Aorta (tissue), 5 donors: ENCODE results near the gene ZCCHC17. TPM values are rescaled to one million over a fixed set of nuclear protein-coding genes. Genes with fewer than 3 reads are reported as not detected.
A peak's percentile ranks its signal among the peaks of the same experiment; 100 is the strongest.
"Not testable (repeated sequence)": the region's sequence is repeated elsewhere in the genome, so short reads cannot be mapped to it uniquely, and the experiment has no call there.

Experiments
- ATAC-seq: fragments of 200-7000 bp; cut with Tn5 transposase; one replicate; pipeline ENCODE4 v1.9.1; 2022; ENCODE audit warnings: moderate library complexity; ENCODE audit not compliant: low FRiP score
- DNase-seq, 2 donors: peaks; one replicate each; pipeline ENCODE4 v3.0.0-alpha.2; 2020
- H3K27ac ChIP-seq, 2 donors: one replicate each; pipeline ENCODE4 v1.5.1; 2013; ENCODE audit warnings: low read length in 2 of 2, mild to moderate bottlenecking in 2 of 2, moderate library complexity in 2 of 2, control low read depth in 1 of 2, inconsistent platforms in 1 of 2, low read depth in 1 of 2
- H3K27me3 ChIP-seq, 2 donors: one replicate each; pipeline ENCODE4 v1.6.1; 2013; ENCODE audit warnings: control low read depth in 1 of 2, low read length in 1 of 2, mild to moderate bottlenecking in 1 of 2, moderate library complexity in 1 of 2; ENCODE audit not compliant: insufficient read depth in 2 of 2, control insufficient read depth in 1 of 2
- H3K36me3 ChIP-seq, 2 donors: one replicate each; pipeline ENCODE4 v1.6.1; 2013; ENCODE audit warnings: control low read depth in 1 of 2, low read length in 1 of 2, mild to moderate bottlenecking in 1 of 2; ENCODE audit not compliant: insufficient read depth in 2 of 2, control insufficient read depth in 1 of 2
- H3K4me1 ChIP-seq, 2 donors: one replicate each; pipeline ENCODE4 v1.6.1; 2013; ENCODE audit warnings: low read length in 2 of 2, control low read depth in 1 of 2, mild to moderate bottlenecking in 1 of 2, moderate library complexity in 1 of 2; ENCODE audit not compliant: insufficient read depth in 2 of 2, control insufficient read depth in 1 of 2
- H3K4me3 ChIP-seq, 2 donors: one replicate each; pipeline ENCODE4 v1.5.1; 2013; ENCODE audit warnings: low read length in 2 of 2, control low read depth in 1 of 2, mild to moderate bottlenecking in 1 of 2
- H3K9me3 ChIP-seq: one replicate; pipeline ENCODE4 v1.6.1; 2013; ENCODE audit warnings: mild to moderate bottlenecking, low read length; ENCODE audit not compliant: control insufficient read depth
- WGBS, 2 donors: extraction: QIAGEN DNeasy Blood & Tissue Kit; methylation state at CpG; one replicate each; pipeline ENCODE4 v1.1.7; 2013; 5-methylcytosine and 5-hydroxymethylcytosine counted together
- intact Hi-C, 2 donors: fragments of 100-400 bp; cut with DNase I; formaldehyde crosslinking; loops; one replicate each; pipeline versions ENCODE4 v1.14.2 to v1.15.0; 2022
- polyA plus RNA-seq, 2 donors: library from polyadenylated mRNA; stranded (reverse); fragments of 200-250 nt; gene quantifications; one replicate each; pipeline ENCODE4 v1.2.3, GENCODE V29; 2013
- total RNA-seq, 2 donors: library from RNA; stranded (reverse); fragmentation: NEBNext Ultra II Directional; extraction: Animal tissue kit (Norgen Biotek cat#: 25700); gene quantifications; one replicate each; pipeline ENCODE4 v1.2.1, GENCODE V29; 2021
- donor health status: healthy with polysubstance abuse.
- donor health status: Bipolar disorder and iron deficiency.
- donor health status: DM: no; HTN: no; CAD: no.
- donor health status: DM: no; HTN: no; CAD: no.
- donor health status: DM: yes; HTN: yes; CAD: no.

ZCCHC17 gene
- total and polyA plus RNA-seq, 4 donors = 17.7 to 31.7 (median 25.5) TPM

- DNase-seq (no peak), ATAC-seq (no peak)
- intact Hi-C loops = no loop called here
- Histone ChIP-seq H3K4me3 (no peak overlapping the region), H3K27ac (no peak overlapping the region), H3K36me3 (peaks cover 3 to 11% of the 10 kb centered on the region in 2 donors), H3K9me3 (no peaks in the 10 kb centered on the region), H3K27me3 (no peaks in the 10 kb centered on the region), H3K4me1 (no peaks in the 10 kb centered on the region)
- 96% methylated on average over 3 of the region's 3 CpGs for WGBS, 2 donors
These were observed 33.4 kb upstream of the ZCCHC17 start for GRCh38 chr1:31263408-31263807.

GRCh38 chr1:31264790-31265386 lies 31.9 kb upstream of the ZCCHC17 start:
- H3K27me3 ChIP-seq = no peaks in the 10 kb centered on the region
- no peak overlapping the region for H3K27ac ChIP-seq
- intact Hi-C loops = no loop called here
- no peaks in the 10 kb centered on the region for H3K4me1 ChIP-seq
- peaks cover 4 to 5% of the 10 kb centered on the region in 2 donors for H3K36me3 ChIP-seq
- H3K9me3 ChIP-seq = no peaks in the 10 kb centered on the region
- no peak for ATAC-seq
- no peak overlapping the region for H3K4me3 ChIP-seq
- WGBS, 2 donors = 36 to 49% methylated on average over 1 of the region's 1 CpG
- no peak for DNase-seq

- peaks cover 7 to 9% of the 10 kb centered on the region in 2 donors for H3K36me3 ChIP-seq
- intact Hi-C loops = no loop called here
- ATAC-seq (no peak), DNase-seq (no peak)
- WGBS, 2 donors = 84 to 88% methylated on average over 2 of the region's 2 CpGs
- H3K27ac ChIP-seq = no peak overlapping the region
- H3K9me3 ChIP-seq = no peaks in the 10 kb centered on the region
- no peaks in the 10 kb centered on the region for H3K4me1 ChIP-seq
- H3K27me3 ChIP-seq = no peaks in the 10 kb centered on the region
- H3K4me3 ChIP-seq = no peak overlapping the region
These were observed 30.3 kb upstream of the ZCCHC17 start for GRCh38 chr1:31266547-31266946.

- DNase-seq = no peak
These were observed 24.5 kb upstream of the ZCCHC17 start for GRCh38 chr1:31272369-31272768.

GRCh38 chr1:31273619-31274018 lies 23.2 kb upstream of the ZCCHC17 start:
- Histone ChIP-seq H3K36me3 (peaks cover 6 to 7% of the 10 kb centered on the region in 2 donors), H3K27me3 (no peaks in the 10 kb centered on the region), H3K4me3 (no peak overlapping the region), H3K4me1 (no peaks in the 10 kb centered on the region), H3K27ac (no peak overlapping the region), H3K9me3 (no peaks in the 10 kb centered on the region)
- no peak for DNase-seq
- intact Hi-C loops = no loop called here
- WGBS, 2 donors = 74 to 82% methylated on average over 2 of the region's 2 CpGs
- ATAC-seq = no peak

More at GRCh38 chr1:31272369-31272768, 24.5 kb upstream of the ZCCHC17 start:
- Histone ChIP-seq H3K27me3 (no peaks in the 10 kb centered on the region), H3K9me3 (no peaks in the 10 kb centered on the region), H3K27ac (no peak overlapping the region), H3K4me3 (no peak overlapping the region), H3K36me3 (peaks cover 7 to 9% of the 10 kb centered on the region in 2 donors), H3K4me1 (no peaks in the 10 kb centered on the region)
- WGBS, 2 donors = 15 to 19% methylated on average over 3 of the region's 3 CpGs
- no peak for ATAC-seq
- intact Hi-C loops = no loop called here

GRCh38 chr1:31282426-31282825 lies 14.4 kb upstream of the ZCCHC17 start:
- H3K27me3 ChIP-seq, H3K4me1 ChIP-seq, intact Hi-C loops, H3K4me3 ChIP-seq, ATAC-seq, H3K9me3 ChIP-seq, H3K27ac ChIP-seq, H3K36me3 ChIP-seq, DNase-seq: not testable (repeated sequence)
- 93 to 95% methylated on average over 9 of the region's 9 CpGs for WGBS, 2 donors

- H3K27ac ChIP-seq, H3K4me3 ChIP-seq, H3K27me3 ChIP-seq, DNase-seq, ATAC-seq, H3K9me3 ChIP-seq, intact Hi-C loops, H3K4me1 ChIP-seq, H3K36me3 ChIP-seq: not testable (repeated sequence)
- WGBS, 2 donors = 94 to 95% methylated on average over 4 of the region's 4 CpGs
These were observed 9.0 kb upstream of the ZCCHC17 start for GRCh38 chr1:31287791-31288190.

- no peak overlapping the region for H3K27ac ChIP-seq
- H3K4me1 ChIP-seq = no peaks in the 10 kb centered on the region
- no peaks in the 10 kb centered on the region for H3K27me3 ChIP-seq
- whole genome bisulfite sequencing, 2 donors = 87 to 90% methylated on average over 4 of the region's 4 CpGs
- no peak for ATAC-seq
- no peaks in the 10 kb centered on the region for H3K9me3 ChIP-seq
- peaks cover 0 to 4% of the 10 kb centered on the region in 2 donors for H3K36me3 ChIP-seq
- DNase-seq = no peak
- intact Hi-C loops = no loop called here
- no peak overlapping the region for H3K4me3 ChIP-seq
These were observed 7.8 kb upstream of the ZCCHC17 start for GRCh38 chr1:31289021-31289420.

- ATAC-seq = no peak
- Histone ChIP-seq H3K27me3 (no peaks in the 10 kb centered on the region), H3K36me3 (no peaks in the 10 kb centered on the region), H3K4me3 (peak overlapping the region; percentile 65 to 91), H3K27ac (peak overlapping the region in 1 of 2 donors; percentile 67), H3K9me3 (no peaks in the 10 kb centered on the region), H3K4me1 (peaks cover 0 to 4% of the 10 kb centered on the region in 2 donors)
- WGBS, 2 donors = 15 to 17% methylated on average over 17 of the region's 17 CpGs
- DNase-seq = no peak
- intact Hi-C loops = loop anchor here (10.0 kb wide), 3 partner anchors 119 to 131 kb away; partner anchors contain the start of gene SERINC2 (in 1 of the 2)
These were observed 852 bp upstream of the ZCCHC17 start for GRCh38 chr1:31295874-31296485.
